ENCODE measurements around the gene MBD3L3. TPM values are rescaled to one million over a fixed set of nuclear protein-coding genes. Genes with fewer than 3 reads are reported as not detected.

Gene MBD3L3
- total RNA-seq, 3 donors from 2014 or later (not counting 1 experiment from before 2014, with no cell fraction given), result not detected

DNA sequence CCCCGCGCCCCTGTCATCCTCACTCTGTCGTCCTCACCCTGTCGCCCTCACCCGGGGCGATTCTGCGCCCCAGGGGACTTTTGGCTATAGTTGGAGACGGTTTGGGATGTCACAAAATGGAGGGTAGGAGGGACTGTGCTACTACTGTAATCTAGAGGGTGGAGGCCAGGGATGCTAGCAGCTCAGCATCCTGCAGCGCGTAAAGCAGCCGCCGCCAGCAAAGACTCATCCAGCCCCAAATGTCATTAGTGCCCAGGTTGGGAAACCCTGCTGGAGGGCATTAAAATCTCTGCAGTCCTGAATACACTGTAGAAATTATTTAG lies 11.4 kb upstream of the MBD3L3 start:
- ATAC-seq, result peak; percentile 4 to 10 (median 5)
- peaks cover 15% of the 10 kb centered on the region for H3K4me1 ChIP-seq (ENCODE audit: control insufficient read depth, insufficient read depth, low read length)
- intact Hi-C loops (cut with micrococcal nuclease), result no loop called here
- DNase-seq, result no peak
- Mint-ChIP-seq H3K4me1 (peaks cover 0 to 17% of the 10 kb centered on the region in 2 donors), H3K27me3 (ENCODE audit: low read depth in 2 of 2) (no peaks in the 10 kb centered on the region), H3K9me3 (peaks cover 0 to 2% of the 10 kb centered on the region in 2 donors), H3K36me3 (no peaks in the 10 kb centered on the region), H3K4me3 (peak overlapping the region; percentile 96), H3K27ac (peak overlapping the region; percentile 94 to 95)
- under 1% methylated on average over 12 of the region's 12 CpGs for WGBS (ENCODE audit: insufficient coverage)
- H3K27me3 ChIP-seq (ENCODE audit: control insufficient read depth, insufficient read depth, low read length), result no peaks in the 10 kb centered on the region
- H3K36me3 ChIP-seq (ENCODE audit: control insufficient read depth, insufficient read depth, low read length), result peaks cover 25% of the 10 kb centered on the region
- peak overlapping the region; percentile 82 for H3K27ac ChIP-seq (ENCODE audit: low read length)
- peak overlapping the region; percentile 87 for H3K4me3 ChIP-seq (ENCODE audit: low read length)
- no peaks in the 10 kb centered on the region for H3K9me3 ChIP-seq (ENCODE audit: control insufficient read depth, insufficient read depth, low read length)
- TF ChIP-seq CTCF (IDR thresholded peaks at IDR 0.05), result no peak

DNA sequence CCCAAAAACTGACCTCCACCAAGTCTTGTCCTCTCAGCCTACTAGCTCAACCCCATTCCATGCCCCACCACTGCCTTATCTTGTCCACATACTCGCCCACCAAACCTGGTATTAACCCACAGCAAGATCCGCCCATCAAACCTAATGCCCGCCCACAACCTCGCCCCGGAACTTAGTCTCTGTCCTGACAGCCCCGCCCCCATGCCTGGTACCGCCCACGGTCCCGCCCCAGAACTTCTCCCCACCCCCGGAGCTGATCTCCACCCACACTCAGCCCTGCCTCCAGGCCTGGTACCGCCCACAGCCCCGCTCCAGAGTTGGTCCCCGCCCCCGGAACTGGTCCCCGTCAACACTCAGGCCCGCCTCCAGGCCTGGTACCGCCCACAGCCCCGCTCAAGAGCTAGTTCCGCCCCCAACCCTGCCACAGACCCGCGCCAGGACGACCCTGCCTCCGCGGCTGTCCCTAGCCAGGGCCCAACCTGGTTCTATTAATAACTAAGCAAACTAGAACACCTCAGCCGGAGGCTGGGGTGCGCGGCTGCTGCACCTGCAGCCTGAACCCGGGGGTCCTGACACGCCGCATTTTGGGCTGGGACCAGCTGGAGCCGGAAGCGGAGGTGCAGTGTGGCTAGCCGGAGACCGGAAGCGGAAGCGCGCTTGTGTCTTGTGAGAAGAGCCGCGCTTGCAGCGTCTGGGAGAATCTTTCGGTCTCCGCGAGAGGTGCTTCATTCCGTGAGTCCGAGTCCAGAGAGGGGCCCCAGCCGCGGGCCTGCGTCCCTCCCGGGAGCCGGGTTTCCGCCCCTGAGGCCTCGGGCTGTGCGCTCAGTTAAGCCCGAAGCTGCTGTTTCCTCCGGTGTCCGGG lies 10.8 kb upstream of the MBD3L3 start, which contains the start of gene ZNF557:
Gene ZNF557, plus strand, starts transcription at position 662 of the 862 bp plus-strand sequence. CDS start 5,372 bp downstream, outside the sequence.
- no peaks in the 10 kb centered on the region for H3K27me3 Mint-ChIP-seq (ENCODE audit: low read depth in 2 of 2)
- peaks cover 20% of the 10 kb centered on the region for H3K36me3 ChIP-seq (ENCODE audit: control insufficient read depth, insufficient read depth, low read length)

GRCh38 chr19:7068599-7068998 lies 10.1 kb upstream of the MBD3L3 start:
- no peak for ATAC-seq
- H3K4me3 Mint-ChIP-seq, result peak overlapping the region; percentile 96
- H3K9me3 Mint-ChIP-seq, result peaks cover 0 to 2% of the 10 kb centered on the region in 2 donors
- H3K27ac Mint-ChIP-seq, result peak overlapping the region; percentile 94 to 95
- H3K4me3 ChIP-seq (ENCODE audit: low read length), result no peak overlapping the region
- H3K4me1 ChIP-seq (ENCODE audit: control insufficient read depth, insufficient read depth, low read length), result peaks cover 15% of the 10 kb centered on the region
- DNase-seq, result no peak
- no peaks in the 10 kb centered on the region for H3K27me3 ChIP-seq (ENCODE audit: control insufficient read depth, insufficient read depth, low read length)
- H3K36me3 ChIP-seq (ENCODE audit: control insufficient read depth, insufficient read depth, low read length), result peaks cover 16% of the 10 kb centered on the region
- peak overlapping the region; percentile 39 for H3K27ac ChIP-seq (ENCODE audit: low read length)
- intact Hi-C loops (cut with micrococcal nuclease), result no loop called here
- no peaks in the 10 kb centered on the region for H3K27me3 Mint-ChIP-seq (ENCODE audit: low read depth in 2 of 2)
- 86% methylated on average over 4 of the region's 6 CpGs for WGBS (ENCODE audit: insufficient coverage)
- no peaks in the 10 kb centered on the region for H3K36me3 Mint-ChIP-seq
- H3K9me3 ChIP-seq (ENCODE audit: control insufficient read depth, insufficient read depth, low read length), result no peaks in the 10 kb centered on the region
- peaks cover 0 to 11% of the 10 kb centered on the region in 2 donors for H3K4me1 Mint-ChIP-seq
- TF ChIP-seq CTCF (IDR thresholded peaks at IDR 0.05), result no peak

More for the DNA sequence above, 10.8 kb upstream of the MBD3L3 start, which contains the start of gene ZNF557:
- ATAC-seq (peak; percentile 95 to 100 (median 96)), DNase-seq (peak; percentile 97 to 99)
- no peak for TF ChIP-seq CTCF (IDR thresholded peaks at IDR 0.05)
- Mint-ChIP-seq H3K27ac (peak within 1 kb of the TSS; percentile 94 to 95), H3K4me3 (peak within 1 kb of the TSS; percentile 96), H3K9me3 (peaks cover 0 to 2% of the 10 kb centered on the region in 2 donors), H3K36me3 (no peaks in the 10 kb centered on the region), H3K4me1 (peaks cover 0 to 13% of the 10 kb centered on the region in 2 donors)
- H3K4me1 ChIP-seq (ENCODE audit: control insufficient read depth, insufficient read depth, low read length), result peaks cover 15% of the 10 kb centered on the region
- intact Hi-C loops (cut with micrococcal nuclease), result no loop called here
- peak within 1 kb of the TSS; percentile 82 for H3K27ac ChIP-seq (ENCODE audit: low read length)
- under 1% methylated on average over 56 of the region's 56 CpGs for WGBS (ENCODE audit: insufficient coverage)
- H3K27me3 ChIP-seq (ENCODE audit: control insufficient read depth, insufficient read depth, low read length), result no peaks in the 10 kb centered on the region
- peak within 1 kb of the TSS; percentile 87 for H3K4me3 ChIP-seq (ENCODE audit: low read length)
- no peaks in the 10 kb centered on the region for H3K9me3 ChIP-seq (ENCODE audit: control insufficient read depth, insufficient read depth, low read length)
